DMS79 (cell line): ENCODE results near the gene GRIK5.
"Not testable (repeated sequence)": the region's sequence is repeated elsewhere in the genome, so short reads cannot be mapped to it uniquely, and the experiment has no call there.

Source experiments
- DNase-seq: peaks from one replicate; lab custom pipeline; 2025; lab: John Stamatoyannopoulos, UW

The GRIK5 gene, protein sequence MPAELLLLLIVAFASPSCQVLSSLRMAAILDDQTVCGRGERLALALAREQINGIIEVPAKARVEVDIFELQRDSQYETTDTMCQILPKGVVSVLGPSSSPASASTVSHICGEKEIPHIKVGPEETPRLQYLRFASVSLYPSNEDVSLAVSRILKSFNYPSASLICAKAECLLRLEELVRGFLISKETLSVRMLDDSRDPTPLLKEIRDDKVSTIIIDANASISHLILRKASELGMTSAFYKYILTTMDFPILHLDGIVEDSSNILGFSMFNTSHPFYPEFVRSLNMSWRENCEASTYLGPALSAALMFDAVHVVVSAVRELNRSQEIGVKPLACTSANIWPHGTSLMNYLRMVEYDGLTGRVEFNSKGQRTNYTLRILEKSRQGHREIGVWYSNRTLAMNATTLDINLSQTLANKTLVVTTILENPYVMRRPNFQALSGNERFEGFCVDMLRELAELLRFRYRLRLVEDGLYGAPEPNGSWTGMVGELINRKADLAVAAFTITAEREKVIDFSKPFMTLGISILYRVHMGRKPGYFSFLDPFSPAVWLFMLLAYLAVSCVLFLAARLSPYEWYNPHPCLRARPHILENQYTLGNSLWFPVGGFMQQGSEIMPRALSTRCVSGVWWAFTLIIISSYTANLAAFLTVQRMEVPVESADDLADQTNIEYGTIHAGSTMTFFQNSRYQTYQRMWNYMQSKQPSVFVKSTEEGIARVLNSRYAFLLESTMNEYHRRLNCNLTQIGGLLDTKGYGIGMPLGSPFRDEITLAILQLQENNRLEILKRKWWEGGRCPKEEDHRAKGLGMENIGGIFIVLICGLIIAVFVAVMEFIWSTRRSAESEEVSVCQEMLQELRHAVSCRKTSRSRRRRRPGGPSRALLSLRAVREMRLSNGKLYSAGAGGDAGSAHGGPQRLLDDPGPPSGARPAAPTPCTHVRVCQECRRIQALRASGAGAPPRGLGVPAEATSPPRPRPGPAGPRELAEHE

DNA sequence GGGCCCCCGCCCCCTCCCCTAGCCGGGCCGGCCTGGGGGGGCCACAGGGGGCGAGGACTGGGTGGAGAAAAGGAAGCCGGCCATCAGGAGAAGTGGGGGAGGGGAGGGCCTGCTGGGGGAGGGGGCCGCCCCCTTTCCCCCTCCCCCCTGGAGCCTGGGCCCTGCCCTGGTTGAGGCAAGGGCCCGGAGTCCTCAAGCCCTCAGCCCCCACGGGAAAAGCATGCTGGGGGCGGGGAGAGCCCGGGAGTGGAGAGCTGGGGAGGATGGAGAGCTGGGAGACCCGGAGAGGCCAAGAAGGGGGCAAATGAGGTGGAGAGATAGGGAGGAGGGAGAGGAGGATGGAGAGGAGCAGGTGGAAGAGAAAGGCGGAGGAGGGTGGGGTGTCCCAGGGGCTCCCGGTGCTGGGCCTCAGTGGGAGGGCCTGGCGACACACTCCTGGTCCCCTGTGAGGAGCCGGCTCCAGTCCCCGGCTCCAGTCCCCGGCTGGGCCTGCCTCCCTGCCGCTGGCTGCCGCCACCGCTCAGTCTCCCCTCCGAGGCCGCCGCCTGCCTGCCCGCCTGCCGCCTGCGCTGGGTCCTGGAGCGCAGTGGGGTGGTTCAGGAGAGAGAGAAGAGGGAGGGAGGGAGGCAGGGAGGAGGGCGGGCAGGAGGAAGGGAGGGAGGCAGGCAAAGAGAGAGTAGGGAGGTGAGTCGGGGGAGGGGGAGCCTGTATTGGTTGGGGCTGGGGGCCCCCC is at the start of gene GRIK5:
TSS of gene GRIK5 (minus strand) at position 588 of the 733 bp plus-strand sequence. CDS start 4,436 bp downstream, outside the sequence.
- DNase-seq, result peak; percentile 45

DNA sequence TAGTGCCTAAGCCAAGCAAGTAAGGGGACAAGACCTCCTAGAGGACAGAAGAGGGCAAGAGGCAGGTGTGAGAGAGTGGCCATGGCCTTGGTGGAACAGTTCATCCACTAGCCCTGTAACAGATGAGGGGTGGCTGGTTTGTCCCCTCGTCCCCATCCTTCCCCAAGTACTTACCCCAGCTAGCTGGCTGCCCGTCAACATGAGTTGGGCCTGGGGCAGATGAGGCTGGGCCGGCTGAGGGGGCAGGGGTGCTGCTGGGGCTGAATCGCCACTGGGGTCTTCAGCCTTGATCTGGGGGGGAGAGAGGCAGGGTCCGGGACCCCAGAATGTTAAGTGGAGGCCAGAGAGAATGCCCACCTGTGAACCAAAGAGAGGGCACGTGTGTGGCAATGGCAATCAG is 47.1 kb upstream of the GRIK5 start:
- no peak for DNase-seq

DNA sequence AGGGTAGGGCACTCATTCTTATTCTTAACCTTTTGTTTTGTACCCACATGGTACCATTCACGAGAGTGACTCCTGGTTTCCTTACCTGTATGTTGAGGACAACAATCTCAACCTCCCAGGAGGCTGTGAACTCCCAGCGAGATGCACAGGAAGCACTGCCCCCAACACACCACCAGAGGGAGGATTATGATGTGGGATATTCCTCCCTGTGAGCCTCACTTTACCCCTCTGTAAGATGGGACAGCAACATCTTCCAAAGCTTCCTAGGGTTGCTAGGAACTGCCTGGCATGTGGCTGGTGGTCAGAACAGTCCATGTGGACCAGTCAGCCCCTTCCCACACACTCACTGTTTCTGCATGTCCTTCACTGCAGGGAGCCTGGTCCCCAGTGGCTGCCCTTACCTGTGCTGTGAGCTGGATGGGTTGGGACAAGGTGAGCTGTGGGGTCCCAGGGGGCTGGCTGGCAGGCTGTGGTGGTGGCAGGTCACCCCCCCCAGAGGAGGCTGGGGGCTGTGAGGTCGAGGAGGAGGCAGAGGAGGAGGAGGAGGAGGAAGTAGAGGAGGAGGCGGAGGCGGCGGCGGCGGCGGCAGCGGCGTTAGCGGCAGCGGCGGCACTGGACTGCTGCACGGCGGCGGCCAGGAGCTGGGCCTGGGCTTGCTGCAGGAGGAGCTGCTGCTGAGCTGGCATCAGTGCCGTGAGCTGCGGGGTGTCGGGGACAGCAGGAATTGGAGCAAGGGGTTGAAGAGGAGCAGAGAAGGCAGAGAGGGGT is 46.5 kb upstream of the GRIK5 start:
- no peak for DNase-seq

GRCh38 chr19:42115705-42116104 is 45.7 kb upstream of the GRIK5 start:
- DNase-seq, result no peak

- DNase-seq, result no peak
Observed at GRCh38 chr19:42115219-42115618, 45.2 kb upstream of the GRIK5 start.

DNA sequence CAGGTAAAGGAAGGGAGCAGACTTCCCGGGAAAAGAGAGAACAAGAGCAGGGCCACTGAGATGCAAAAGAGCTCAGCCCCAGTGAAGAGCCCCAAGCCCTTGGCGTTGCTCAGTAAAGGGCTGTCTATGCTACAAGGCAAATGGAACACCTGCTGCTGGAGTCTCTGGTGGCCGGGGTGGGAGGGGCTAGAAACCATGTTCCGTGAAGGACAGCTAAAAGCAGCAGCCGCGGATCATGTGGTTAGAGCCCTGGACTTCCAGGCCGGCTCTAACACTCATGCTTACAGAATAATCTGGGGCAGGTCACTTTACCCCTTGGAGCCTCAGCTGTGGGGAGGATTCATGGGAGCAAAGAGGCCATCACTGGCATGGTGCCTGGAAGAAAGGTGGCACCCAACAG is 44.4 kb upstream of the GRIK5 start:
- DNase-seq, result peak; percentile 88

DNA sequence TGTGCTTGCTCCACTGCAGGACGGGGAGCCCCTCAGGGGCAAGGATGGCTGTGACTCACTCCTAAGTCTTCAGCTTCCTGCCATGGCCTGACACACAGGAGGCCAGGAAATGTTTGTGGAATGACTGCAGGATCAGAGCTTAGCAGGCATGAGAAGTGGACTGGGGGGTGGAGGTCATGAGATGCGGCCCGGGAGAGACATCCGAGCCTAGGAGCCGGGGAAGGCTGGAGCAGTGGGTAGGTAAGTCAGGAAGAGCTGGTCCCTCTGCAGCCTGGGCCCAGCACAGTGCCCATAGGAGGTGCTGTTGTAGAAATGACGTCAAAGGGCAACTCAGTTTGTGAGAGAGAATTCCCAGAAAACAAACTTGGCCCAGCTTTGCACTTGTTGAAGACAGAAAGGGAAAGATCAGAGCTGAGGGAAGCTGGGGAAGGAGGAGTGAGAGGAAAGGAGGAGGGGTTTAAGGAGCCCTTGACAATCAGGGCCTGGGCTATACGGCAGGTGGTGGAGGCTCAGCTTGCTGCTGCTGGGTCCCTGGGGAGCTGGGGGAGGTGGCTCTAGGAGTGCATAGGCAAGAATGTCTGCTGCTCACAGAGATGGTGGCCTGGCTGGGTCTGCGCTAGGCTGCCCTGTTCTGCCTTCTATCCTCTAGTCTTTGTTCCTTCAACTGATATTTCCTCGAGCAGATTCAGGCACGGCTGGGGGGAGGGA is 43.8 kb upstream of the GRIK5 start:
- DNase-seq, result peak; percentile 65

GRCh38 chr19:42111811-42112210 is 41.8 kb upstream of the GRIK5 start:
- DNase-seq, result no peak

DNA sequence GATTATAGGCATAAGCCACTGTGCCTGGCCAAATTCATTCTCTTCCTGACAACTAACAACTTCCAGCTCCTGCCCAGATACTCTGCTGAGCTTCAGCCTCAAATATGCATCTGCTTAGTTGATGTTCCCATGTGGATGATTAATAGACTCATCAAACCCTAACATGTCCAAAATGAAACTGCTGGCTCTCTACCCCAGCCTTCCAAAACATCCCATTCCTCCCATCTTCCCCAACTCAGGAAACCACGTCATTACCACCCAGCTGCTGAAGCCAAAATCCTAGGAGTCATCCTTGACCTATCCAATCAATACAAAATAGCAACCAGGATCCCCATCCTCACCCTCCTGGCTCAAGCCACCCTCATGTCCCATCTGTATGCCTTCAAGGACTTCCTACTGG is 41.4 kb upstream of the GRIK5 start:
- no peak for DNase-seq

DNA sequence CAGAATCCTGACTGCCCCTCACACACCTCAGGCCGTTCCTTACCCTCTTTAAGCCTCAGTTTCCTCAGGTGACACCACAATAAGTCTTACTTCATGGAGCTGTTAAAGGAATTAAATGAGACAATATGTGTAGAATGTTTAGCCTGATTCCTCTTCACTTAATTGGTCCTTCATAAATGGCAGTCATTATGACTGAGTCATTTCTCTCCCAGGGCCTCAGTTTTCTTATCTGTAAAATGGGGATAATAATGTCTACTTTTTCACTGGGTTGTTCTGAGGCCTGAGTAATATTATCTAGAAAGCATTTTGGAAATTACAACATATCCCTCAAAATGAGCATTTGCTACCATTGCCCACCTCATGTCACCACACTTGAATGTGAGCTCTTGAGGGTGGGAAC is 40.7 kb upstream of the GRIK5 start:
- no peak for DNase-seq

GRCh38 chr19:42109896-42110295 is 39.9 kb upstream of the GRIK5 start:
- no peak for DNase-seq

DNA sequence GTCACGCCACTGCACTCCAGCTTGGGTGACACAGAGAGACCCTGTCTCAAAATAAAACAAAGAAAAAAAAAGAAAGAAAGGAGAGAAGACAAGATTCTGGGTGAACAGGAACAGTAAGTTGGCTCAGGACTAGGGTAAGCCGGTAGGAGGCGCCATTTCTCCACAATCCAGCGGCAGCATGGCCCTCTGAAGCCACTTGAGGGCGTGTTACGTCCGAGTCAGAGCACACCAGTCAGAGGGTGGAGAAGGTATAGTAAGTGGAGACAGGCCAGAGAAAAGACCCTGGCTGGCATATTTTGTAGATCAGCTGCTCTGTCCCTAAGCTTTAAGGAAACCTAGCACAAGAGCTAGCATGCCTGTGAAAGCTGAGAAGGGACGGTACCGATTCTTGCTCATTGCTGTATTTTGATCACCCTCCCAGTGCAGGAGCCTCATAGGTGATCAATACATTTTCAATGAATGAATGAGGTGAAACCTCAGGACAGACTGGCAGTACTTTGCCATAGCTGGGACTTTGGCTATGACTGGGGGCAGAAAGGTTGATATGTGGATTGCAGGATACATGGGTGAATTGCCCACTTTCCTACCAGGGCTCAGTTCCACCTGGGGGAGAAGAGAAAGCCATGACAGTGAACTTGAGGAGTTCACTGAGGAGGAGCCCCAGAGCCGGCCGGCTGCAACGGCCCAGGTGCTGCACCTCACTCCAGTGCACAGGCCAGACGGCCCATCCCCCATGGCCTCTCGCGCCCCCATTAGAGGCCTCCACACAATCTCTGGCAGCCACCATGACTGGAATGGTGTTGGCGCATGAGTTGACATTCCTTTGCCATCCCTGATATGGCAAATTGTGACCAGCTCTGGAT is 38.8 kb upstream of the GRIK5 start:
- DNase-seq, result peak; percentile 67

- no peak for DNase-seq
Observed at GRCh38 chr19:42105368-42105767, 35.4 kb upstream of the GRIK5 start.

- no peak for DNase-seq
Observed at GRCh38 chr19:42102877-42103276, 32.9 kb upstream of the GRIK5 start.

GRCh38 chr19:42100241-42100640 is 30.2 kb upstream of the GRIK5 start:
- DNase-seq, result not testable (repeated sequence)

GRCh38 chr19:42099336-42099925 is 29.4 kb upstream of the GRIK5 start:
- DNase-seq, result no peak

- DNase-seq, result no peak
Observed at GRCh38 chr19:42098781-42099180, 28.8 kb upstream of the GRIK5 start.

- no peak for DNase-seq
Observed at GRCh38 chr19:42097461-42097860, 27.5 kb upstream of the GRIK5 start.

DNA sequence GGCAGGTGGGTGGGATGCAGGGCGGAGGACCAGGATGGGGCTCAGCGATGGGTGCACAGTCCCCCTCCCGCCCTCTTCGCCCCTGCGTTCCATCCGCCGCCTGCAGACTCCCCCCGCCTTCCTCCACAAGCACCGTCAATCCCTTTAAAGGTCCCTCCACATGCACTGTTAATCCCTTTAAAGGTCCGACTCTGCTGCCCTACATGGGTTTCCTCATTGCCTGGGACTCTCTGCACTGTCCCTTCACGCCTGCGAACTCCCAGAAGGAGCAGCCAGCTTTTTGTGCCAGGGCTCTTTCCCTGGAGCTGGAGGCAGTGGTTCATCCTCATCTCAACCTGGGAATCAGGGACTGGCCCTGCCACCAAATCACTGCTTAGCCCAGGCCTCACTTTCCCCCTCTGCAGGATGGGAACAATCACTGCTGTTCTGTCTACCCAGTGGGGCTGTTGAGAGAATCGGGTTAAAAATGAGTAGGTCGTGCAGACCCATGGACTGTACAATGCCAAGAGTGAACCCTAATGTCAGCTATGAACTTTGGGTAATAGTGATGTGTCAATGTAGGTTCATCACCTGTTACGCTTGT is 26.3 kb upstream of the GRIK5 start:
- DNase-seq, result no peak
